Measurements from ENCODE around the gene GTF2F2.
"Not testable (repeated sequence)": the region's sequence is repeated elsewhere in the genome, so short reads cannot be mapped to it uniquely, and the experiment has no call there.

Gene GTF2F2

DNA sequence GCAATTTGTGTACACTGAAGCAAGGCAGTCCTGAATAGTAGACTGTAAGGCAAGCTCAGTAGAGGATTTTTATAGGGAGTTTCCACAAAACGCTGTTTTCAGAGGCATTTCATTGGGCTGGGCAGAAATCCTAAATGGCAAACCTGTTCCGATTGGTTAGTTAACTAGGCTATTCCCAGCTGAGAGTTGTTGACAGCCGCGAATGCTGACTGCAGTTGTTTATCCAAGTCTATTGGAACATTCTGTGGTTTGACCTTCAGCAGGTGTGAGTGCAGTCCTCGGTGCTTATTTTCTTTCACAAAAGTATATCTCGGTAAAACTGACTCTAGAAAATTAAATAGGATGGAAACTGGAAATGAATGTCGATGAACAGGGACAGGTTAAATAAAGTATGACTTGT lies 175.2 kb downstream of the GTF2F2 start:
- Histone ChIP-seq H3K36me3 (no peaks in the 10 kb centered on the region), H3K4me1 (peaks cover 28% of the 10 kb centered on the region), H3K4me3 (no peak overlapping the region), H3K27me3 (no peaks in the 10 kb centered on the region), H3K4me2 (peak overlapping the region; percentile 53), H3K9me3 (no peaks in the 10 kb centered on the region), H3K9ac (no peak overlapping the region), H4K20me1 (no peaks in the 10 kb centered on the region), H3K27ac (no peak overlapping the region)
- TF ChIP-seq Cebpa-rat (IDR thresholded peaks at IDR 0.05), result no peak

DNA sequence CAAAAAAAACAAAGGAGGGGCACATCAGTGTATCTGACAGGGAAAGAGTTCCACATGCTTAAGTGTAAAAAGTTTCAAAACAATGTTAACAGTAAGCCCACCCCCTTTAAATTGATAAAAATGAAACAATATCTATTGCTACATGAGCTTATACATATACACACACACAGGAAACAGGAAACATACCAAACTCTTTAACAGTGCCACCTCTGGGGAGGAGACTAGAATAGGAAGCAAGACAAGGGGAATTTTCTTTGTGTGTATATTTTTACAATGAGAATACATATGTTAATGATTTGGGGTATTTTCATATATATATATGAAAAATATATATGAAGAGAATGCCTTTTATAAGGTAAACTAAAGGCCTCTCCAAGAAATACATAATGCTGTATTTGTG lies 175.9 kb downstream of the GTF2F2 start:
- no peak overlapping the region for H3K27ac ChIP-seq
- H3K4me3 ChIP-seq, result no peak overlapping the region
- H3K9me3 ChIP-seq, result no peaks in the 10 kb centered on the region
- H3K4me2 ChIP-seq, result peak overlapping the region; percentile 53
- H3K27me3 ChIP-seq, result no peaks in the 10 kb centered on the region
- H3K9ac ChIP-seq, result no peak overlapping the region
- H3K36me3 ChIP-seq, result no peaks in the 10 kb centered on the region
- no peak for TF ChIP-seq Cebpa-rat (IDR thresholded peaks at IDR 0.05)
- no peaks in the 10 kb centered on the region for H4K20me1 ChIP-seq
- H3K4me1 ChIP-seq, result peaks cover 28% of the 10 kb centered on the region

DNA sequence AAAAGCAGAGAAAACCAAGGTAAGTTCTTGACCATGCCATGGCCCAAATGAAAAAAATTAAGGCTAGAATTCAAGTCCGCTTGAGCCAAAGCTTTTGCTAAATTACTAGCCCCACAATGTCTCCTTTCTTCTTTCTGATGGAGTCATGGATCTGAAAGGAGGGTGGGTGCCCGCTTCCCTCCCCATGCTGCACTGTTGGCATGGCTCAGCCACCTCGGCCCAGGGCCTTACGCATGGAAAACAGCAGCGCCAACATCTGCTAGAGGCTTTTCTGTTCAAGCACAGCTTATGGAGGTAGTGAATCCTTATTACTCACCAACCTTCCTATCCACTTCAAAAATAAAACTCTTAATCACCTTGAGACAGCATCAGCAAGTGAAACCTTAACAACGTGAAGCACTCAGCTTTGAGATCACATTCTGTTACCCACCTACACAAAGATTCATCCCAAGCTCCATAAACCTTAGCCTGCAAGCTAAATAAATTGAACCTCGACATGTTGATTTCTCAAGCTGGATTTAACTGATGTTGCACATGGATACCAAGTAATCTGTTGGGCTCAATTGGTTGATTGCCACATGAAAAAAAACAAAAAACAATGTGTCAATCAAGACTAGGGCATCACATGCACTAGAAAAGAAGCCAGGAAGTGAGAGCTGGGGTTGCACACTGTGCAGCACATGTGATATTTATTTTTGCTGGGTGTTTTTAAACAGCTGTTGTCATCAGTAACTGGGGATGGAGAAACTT lies 177.3 kb downstream of the GTF2F2 start:
- no peaks in the 10 kb centered on the region for H3K9me3 ChIP-seq
- no peaks in the 10 kb centered on the region for H3K36me3 ChIP-seq
- H3K4me1 ChIP-seq, result peaks cover 28% of the 10 kb centered on the region
- no peak overlapping the region for H3K27ac ChIP-seq
- H3K9ac ChIP-seq, result no peak overlapping the region
- H4K20me1 ChIP-seq, result no peaks in the 10 kb centered on the region
- H3K27me3 ChIP-seq, result no peaks in the 10 kb centered on the region
- no peak overlapping the region for H3K4me3 ChIP-seq
- no peak for TF ChIP-seq Cebpa-rat (IDR thresholded peaks at IDR 0.05)
- H3K4me2 ChIP-seq, result no peak overlapping the region

- Histone ChIP-seq H4K20me1 (no peaks in the 10 kb centered on the region), H3K4me2 (no peak overlapping the region), H3K4me3 (no peak overlapping the region), H3K9ac (no peak overlapping the region), H3K27ac (no peak overlapping the region), H3K27me3 (no peaks in the 10 kb centered on the region), H3K36me3 (no peaks in the 10 kb centered on the region), H3K9me3 (no peaks in the 10 kb centered on the region), H3K4me1 (peaks cover 28% of the 10 kb centered on the region)
- no peak for TF ChIP-seq Cebpa-rat (IDR thresholded peaks at IDR 0.05)
Observed at GRCh38 chr13:45298206-45298505, 177.8 kb downstream of the GTF2F2 start.

- H3K4me3 ChIP-seq, H3K4me2 ChIP-seq, H3K36me3 ChIP-seq, H3K27me3 ChIP-seq, H3K9ac ChIP-seq, H3K9me3 ChIP-seq, H3K27ac ChIP-seq, H4K20me1 ChIP-seq: not testable (repeated sequence)
- peaks cover 28% of the 10 kb centered on the region for H3K4me1 ChIP-seq
Observed at GRCh38 chr13:45298550-45298949, 178.2 kb downstream of the GTF2F2 start.

- no peak for TF ChIP-seq Cebpa-rat (IDR thresholded peaks at IDR 0.05)
- Histone ChIP-seq H3K36me3 (no peaks in the 10 kb centered on the region), H4K20me1 (no peaks in the 10 kb centered on the region), H3K27ac (no peak overlapping the region), H3K4me1 (peaks cover 28% of the 10 kb centered on the region), H3K9me3 (no peaks in the 10 kb centered on the region), H3K27me3 (no peaks in the 10 kb centered on the region), H3K4me3 (no peak overlapping the region), H3K4me2 (no peak overlapping the region), H3K9ac (no peak overlapping the region)
Observed at GRCh38 chr13:45299194-45299593, 178.9 kb downstream of the GTF2F2 start.

GRCh38 chr13:45300190-45300985 lies 180.1 kb downstream of the GTF2F2 start:
- TF ChIP-seq Cebpa-rat (IDR thresholded peaks at IDR 0.05), result no peak
- H3K27ac ChIP-seq, result no peak overlapping the region
- no peaks in the 10 kb centered on the region for H3K36me3 ChIP-seq
- H4K20me1 ChIP-seq, result no peaks in the 10 kb centered on the region
- no peaks in the 10 kb centered on the region for H3K27me3 ChIP-seq
- no peak overlapping the region for H3K9ac ChIP-seq
- peaks cover 23% of the 10 kb centered on the region for H3K4me1 ChIP-seq
- no peaks in the 10 kb centered on the region for H3K9me3 ChIP-seq
- H3K4me3 ChIP-seq, result no peak overlapping the region
- H3K4me2 ChIP-seq, result no peak overlapping the region

DNA sequence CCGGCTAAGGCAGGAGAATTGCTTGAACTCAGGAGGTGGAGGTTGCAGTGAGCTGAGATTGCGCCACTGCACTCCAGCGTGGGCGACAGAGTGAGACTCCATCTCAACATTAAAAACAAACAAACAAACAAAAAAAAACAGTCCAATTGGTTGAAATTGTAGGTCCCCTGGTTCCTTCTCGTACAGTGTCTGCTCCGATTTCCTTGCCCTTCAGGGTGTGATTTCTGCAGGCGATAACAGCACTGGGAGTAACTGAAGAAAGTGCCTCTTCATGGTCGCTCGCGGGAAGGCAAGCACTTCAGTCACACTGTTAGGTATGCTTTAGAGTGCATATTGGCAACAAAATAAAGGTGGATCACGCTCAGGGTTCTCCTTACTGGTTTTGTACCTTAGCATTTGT lies 181.0 kb downstream of the GTF2F2 start:
- H3K4me2 ChIP-seq, result no peak overlapping the region
- H3K27ac ChIP-seq, result no peak overlapping the region
- no peaks in the 10 kb centered on the region for H4K20me1 ChIP-seq
- H3K36me3 ChIP-seq, result no peaks in the 10 kb centered on the region
- H3K27me3 ChIP-seq, result no peaks in the 10 kb centered on the region
- H3K4me3 ChIP-seq, result no peak overlapping the region
- no peak for TF ChIP-seq Cebpa-rat (IDR thresholded peaks at IDR 0.05)
- peaks cover 14% of the 10 kb centered on the region for H3K4me1 ChIP-seq
- no peak overlapping the region for H3K9ac ChIP-seq
- H3K9me3 ChIP-seq, result no peaks in the 10 kb centered on the region

DNA sequence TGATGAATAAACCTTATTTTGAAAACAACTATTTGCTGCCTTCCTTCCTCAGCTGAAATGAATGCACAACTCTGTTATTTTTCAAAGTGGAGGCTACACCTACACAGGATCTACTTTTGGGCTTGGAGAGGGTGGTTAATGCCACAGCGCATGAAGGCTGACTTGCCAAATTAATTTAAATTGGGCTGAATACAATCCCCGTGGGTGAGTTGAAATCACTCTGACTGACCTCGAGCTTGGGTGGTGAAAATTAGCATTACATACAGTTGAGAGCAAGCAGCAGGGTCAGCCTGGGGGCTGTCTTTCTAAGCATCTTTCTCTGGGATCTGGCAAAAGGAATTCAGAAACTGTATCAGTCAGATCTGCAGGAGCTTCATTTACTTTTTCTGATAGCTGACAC lies 182.2 kb downstream of the GTF2F2 start:
- H3K4me2 ChIP-seq, result no peak overlapping the region
- no peak overlapping the region for H3K4me3 ChIP-seq
- no peak overlapping the region for H3K27ac ChIP-seq
- peaks cover 9% of the 10 kb centered on the region; the same call in 1 of the 2 replicates for H3K4me1 ChIP-seq
- no peak for TF ChIP-seq Cebpa-rat (IDR thresholded peaks at IDR 0.05)
- H4K20me1 ChIP-seq, result no peaks in the 10 kb centered on the region
- H3K36me3 ChIP-seq, result no peaks in the 10 kb centered on the region
- no peaks in the 10 kb centered on the region for H3K27me3 ChIP-seq
- H3K9ac ChIP-seq, result no peak overlapping the region
- no peaks in the 10 kb centered on the region for H3K9me3 ChIP-seq

- Histone ChIP-seq H3K4me1 (peaks cover 4% of the 10 kb centered on the region; the same call in 1 of the 2 replicates), H4K20me1 (no peaks in the 10 kb centered on the region), H3K4me3 (no peak overlapping the region), H3K27ac (no peak overlapping the region), H3K9me3 (no peaks in the 10 kb centered on the region), H3K27me3 (no peaks in the 10 kb centered on the region), H3K4me2 (no peak overlapping the region), H3K36me3 (no peaks in the 10 kb centered on the region), H3K9ac (no peak overlapping the region)
- TF ChIP-seq Cebpa-rat (IDR thresholded peaks at IDR 0.05), result no peak
Observed at GRCh38 chr13:45303026-45303425, 182.7 kb downstream of the GTF2F2 start.
